Measurements from ENCODE around the gene GRM8.

GRCh38 chr7:127254163-127254684 lies 1.5 kb upstream of the GRM8 start:
- TF ChIP-seq CTCF (IDR thresholded peaks at IDR 0.05; ENCODE audit: borderline replicate concordance, extremely low read depth, low read length, poor library complexity, severe bottlenecking) (no peak), EZH2 (IDR thresholded peaks at IDR 0.05; ENCODE audit: borderline replicate concordance, low read depth, low read length, severe bottlenecking) (no peak)

All from DND-41 (cell line).